GM21619 (cell line): ENCODE results near the gene NDFIP1.
A peak's percentile ranks its signal among the peaks of the same experiment; 100 is the strongest.

Experiments used
- ATAC-seq: cut with Tn5 transposase; IDR thresholded peaks from one replicate; pipeline ENCODE4 v1.9.1; 2021; ENCODE audit not compliant: unreplicated experiment

Gene NDFIP1

DNA sequence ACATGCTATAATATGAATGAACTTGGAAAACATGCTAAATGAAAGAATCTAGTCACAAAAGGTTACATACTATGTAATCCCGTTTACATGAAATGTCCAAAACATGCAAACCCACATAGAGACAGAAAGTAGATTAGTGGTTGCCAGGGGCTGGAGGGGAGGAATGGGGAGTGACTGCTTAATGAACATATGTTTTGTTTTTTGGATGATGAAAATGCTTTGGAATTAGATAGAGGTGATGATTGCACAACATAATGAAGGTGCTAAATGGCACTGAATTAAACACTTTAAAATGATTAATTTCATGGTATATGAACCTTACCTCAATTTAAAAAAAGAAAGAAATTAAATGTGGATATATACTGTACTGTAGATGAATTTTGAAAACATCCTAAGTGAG lies 17.6 kb upstream of the NDFIP1 start:
- no peak for ATAC-seq

DNA sequence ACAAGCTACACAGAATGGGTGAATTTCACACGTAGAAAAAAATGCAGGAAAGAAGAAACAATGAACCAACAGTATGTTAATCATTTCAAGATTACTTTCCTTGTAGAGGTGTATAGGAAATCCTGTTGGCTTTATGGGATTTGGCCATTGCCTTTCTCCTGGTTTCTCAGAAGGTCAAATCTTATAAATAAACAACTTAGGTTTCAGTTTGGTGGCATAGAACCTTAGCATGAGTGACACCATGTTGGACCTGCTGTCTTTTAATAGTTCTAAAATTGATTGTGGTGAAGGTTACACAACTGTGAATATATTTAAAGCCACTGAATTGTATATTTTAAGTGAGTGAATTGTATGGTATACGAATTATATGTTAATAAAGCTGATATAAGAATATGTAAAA lies 16.7 kb upstream of the NDFIP1 start:
- no peak for ATAC-seq

DNA sequence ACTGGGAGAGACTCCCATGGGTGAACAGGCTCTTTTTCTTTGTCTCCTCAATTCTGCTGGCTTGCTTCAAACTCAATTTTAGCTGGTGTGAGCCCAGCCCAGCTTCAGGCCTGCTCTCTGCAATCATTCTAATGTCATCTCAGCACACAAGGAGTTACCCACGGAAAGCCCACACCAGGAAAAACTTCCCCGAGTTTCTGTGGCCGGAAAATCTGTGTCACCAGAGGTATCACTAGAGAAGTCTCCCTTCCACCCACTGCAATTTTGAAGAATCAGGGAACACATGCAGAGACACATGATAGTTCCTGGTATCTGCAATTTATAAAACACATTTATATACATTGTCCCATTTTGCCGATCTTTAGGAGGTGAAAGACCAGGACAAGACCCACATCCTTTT lies 13.5 kb upstream of the NDFIP1 start:
- ATAC-seq: no peak

DNA sequence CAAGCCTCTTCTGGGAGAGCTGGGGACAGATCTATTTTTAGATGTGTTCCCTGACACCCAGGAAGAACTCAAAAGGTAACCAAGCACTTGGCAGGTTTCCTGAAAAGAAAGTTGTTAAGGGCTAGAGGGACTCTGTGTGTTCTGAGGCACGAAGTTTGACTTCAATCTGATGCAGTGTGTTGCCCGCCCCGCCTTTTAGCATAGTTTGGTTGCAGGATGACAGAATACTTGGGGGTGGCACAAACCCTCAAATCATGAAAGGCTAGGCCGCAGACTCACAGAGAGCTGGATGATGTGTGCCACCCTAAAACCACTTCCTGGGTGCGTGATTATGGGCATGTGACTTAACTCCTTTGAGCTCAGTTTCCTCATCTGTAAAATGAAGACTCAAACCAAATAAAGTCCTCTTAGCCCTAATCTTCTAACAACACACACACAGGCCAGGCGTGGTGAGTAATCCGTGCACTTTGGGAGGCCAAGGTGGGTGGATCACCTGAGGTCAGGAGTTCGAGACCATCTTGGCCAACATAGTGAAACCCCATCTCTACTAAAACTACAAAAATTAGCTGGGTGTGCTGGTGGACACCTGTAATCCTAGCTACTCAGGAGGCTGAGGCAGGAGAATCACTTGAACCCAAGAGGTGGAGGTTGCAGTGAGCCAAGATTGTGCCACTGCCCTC lies 12.8 kb upstream of the NDFIP1 start:
- ATAC-seq: no peak

DNA sequence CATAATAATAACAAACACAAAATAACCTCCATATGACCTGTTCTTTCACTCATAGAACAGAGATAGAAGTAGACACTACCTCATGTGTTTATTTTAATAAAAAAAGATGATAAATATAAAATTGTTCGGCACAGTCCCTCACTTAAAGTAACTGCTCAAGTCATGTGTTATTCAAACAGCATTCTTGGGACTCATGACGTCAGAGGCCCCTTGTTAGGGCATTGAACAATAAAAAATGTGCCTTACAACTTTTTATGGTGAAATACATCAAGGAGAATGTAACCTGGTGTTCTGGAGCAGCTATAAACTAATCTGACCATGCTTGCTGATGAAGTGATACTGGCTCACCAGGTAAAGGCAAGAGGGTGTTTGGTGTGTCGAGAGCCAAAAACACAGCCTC lies 12.2 kb upstream of the NDFIP1 start:
- no peak for ATAC-seq

DNA sequence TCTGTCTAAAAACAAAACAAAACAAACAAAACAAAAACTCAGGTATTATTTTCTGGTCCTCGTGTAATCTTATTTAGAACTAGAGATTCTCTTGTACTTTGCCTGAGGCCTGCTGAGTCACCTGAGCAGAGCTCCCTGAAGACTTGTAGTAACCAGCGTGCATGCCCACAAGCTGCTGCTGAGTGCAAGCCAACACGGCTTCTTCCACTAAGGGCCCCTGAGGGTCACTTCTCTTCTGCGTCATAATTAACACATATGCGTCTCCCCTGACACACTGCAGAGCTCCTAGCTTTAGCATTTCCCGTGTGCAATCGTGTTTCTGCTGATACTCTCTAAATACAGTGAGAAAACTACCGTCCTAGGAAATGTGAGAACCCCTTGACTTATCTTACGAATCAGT lies 10.9 kb upstream of the NDFIP1 start:
- no peak for ATAC-seq

DNA sequence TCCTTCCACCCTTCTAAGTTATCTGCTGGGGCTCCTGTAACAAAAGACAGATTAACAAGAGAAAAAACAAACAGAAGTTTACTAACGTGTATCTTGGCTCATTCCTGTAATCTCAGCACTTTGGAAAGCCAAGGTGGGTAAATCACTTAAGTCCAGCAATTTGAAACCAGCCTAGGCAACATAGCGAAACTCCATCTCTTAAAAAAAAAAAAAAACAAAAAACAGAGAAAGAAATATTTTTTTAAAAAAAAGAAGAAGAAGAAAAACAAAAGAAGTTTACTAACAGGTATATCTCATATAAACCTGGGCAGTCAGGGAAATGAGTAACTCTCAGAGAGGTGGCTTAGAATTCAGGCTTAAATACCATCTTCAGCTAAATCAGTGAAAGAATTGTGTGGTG lies 10.3 kb upstream of the NDFIP1 start:
- no peak for ATAC-seq

DNA sequence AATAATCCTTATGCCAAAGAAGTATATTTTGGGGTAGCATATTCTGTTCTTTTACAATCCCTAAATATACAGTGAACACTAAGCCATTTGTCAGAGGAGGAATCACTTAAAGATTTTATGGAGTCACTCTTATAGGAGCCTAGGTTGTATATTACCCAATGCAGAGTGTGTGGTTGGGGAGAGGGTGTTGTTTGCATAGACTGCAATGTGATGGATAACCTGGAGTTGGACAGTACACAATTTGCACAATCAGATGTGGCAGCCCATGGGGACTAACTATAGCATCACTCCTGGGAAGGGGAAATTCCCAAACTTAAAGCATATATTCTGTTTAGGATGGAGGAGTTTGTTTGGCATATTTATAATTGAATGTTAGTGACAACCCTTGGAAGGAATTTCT lies 9.6 kb upstream of the NDFIP1 start:
- ATAC-seq: no peak

DNA sequence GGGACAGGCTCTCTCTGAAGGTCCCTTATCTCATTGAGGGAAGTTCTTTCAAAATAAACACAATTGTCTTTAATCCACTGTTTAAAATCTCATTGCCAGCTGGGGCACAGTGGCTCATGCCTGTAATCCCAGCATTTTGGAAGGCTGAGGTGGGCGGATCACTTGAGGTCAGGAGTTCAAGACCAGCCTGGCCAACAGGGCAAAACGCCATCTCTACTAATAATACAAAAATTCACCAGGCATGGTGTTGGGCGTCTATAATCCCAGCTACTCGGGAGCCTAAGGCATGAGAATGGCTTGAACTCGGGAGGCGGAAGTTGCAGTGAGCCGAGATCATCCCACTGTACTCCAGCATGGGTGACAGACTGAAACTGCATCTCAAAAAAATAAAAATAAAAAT lies 8.3 kb upstream of the NDFIP1 start:
- ATAC-seq: no peak

DNA sequence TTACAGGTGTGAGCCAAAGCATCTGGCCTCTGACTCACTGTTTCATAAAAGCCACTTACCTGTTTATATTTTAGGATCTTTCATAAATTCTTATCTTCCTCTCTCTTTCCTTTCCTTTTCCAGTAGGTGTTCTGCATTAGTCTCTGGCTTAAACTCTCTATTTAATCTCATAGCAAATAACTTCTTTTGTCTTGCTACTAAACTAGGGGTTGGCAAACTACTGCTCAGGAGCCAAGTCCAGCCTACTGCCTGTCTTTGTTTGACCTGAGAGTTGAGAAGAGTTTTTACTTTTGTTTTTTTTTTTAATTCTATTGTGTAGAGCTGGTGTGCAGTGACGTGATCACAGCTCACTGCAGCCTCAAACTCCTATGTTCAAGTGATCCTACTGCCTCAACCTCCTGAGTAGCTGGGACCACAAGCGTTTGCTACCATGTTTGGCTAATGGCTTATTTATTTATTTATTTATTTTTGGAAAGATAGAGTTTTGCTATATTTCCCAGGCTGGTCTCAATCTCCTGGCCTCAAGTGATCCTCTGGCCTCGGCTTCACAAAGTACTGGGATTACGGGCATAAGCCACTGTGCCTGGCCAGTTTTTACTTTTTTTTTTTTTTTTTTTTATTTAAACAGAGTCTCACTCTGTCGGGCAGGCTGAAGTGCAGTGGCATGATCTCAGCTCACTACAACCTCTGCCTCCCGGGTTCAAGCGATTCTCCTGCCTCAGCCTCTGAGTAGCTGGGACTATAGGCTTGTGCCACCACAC lies 5.4 kb upstream of the NDFIP1 start:
- no peak for ATAC-seq

DNA sequence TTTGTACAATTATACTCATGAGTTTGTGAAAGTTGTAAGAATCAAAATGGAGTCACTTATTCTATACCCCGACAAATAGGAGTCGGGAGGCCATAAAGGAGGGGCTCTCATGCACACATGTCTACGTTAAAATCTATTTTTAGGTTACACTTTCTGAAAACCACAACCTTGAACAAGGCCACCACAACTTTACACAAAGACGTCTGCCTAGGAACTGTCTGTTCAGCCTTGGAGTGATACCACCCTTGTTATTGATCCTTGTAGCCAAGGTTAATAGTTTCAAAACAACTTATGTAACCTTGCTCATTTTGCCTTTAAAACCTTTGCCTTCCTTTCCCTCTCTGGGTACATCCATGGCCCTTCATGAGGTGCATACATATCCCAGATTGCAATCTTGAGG lies 4.1 kb upstream of the NDFIP1 start:
- no peak for ATAC-seq

DNA sequence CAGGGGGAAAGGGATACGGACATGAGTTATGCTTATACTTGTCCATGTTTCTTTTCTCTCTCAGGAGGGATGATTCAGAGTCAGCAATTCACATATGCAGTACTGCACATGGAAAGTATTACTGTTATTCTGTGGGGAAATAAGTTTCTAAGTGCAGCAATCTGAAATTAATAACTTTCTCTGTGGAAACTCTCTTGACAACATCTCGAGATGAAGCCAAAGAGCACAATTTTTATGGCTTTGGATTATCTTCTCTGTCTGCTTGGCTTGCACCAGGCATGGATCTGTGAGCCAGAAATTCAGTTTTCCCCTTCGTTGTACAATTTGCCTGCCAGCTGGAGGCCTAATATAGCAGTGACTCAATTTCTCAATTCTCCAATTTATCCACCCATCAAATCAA lies 2.5 kb upstream of the NDFIP1 start:
- ATAC-seq: no peak

DNA sequence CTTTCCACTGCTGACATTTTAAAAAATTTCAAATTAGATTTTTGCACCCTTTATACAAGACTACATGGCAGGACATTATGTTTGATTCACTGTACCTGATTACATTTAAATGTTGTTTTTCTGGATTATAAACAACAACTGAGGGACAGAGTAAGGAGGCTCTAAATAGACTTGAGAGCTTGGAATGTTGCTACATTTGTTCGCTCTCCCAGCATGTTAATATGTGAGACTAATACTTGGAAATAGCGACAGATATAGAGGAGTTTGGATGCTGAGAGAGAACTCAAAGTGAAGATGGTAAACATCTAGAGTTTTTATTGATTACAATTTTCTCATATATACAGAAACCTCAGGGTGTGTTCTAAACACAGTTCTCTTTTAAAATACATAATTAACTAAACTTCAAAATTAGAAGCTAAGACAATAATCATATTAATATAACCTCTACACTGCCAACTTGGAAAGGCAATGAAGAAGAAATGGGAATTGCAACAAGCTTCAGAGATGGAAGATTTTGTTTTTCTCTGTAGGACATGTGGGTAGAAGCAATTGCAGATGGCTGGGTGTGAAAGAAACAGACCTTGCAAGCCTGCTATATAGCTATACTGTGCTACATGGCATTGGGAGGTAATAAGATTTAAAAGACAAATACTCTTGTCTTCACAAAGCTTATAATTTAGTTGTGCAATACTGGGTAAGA lies 1.4 kb upstream of the NDFIP1 start:
- ATAC-seq: no peak

DNA sequence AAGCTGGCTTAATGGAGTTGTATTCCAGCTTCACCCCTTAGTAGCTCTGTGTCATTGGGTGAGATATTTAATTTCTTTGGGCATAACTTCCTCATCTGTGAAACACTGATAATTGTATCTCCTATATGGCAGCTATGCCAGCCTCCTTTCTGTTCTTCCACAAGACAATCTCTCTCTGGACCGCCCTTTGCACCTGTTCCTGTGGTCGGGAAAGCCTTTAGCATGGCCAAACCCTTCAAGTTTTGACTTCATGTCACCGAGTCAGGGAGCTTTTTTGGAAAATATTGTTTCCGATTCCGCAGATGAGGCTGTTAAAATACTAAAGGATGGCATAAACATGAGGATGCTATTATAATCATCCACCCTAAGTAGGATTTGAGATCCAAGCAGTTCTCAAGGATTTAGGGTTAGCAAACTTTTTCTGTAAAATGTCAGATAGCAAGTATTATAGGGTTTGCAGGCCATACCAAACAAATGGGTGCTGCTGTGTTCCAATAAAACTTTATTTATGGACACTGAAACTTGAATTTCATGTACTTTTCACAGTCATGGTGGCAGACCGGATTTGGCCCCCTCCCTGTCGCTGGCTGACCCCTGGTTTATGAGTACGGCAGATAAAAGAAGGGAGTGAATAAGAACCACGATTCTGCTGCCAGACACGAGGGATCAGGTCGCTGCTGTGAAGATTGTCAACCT lies 695 bp upstream of the NDFIP1 start:
- no peak for ATAC-seq

DNA sequence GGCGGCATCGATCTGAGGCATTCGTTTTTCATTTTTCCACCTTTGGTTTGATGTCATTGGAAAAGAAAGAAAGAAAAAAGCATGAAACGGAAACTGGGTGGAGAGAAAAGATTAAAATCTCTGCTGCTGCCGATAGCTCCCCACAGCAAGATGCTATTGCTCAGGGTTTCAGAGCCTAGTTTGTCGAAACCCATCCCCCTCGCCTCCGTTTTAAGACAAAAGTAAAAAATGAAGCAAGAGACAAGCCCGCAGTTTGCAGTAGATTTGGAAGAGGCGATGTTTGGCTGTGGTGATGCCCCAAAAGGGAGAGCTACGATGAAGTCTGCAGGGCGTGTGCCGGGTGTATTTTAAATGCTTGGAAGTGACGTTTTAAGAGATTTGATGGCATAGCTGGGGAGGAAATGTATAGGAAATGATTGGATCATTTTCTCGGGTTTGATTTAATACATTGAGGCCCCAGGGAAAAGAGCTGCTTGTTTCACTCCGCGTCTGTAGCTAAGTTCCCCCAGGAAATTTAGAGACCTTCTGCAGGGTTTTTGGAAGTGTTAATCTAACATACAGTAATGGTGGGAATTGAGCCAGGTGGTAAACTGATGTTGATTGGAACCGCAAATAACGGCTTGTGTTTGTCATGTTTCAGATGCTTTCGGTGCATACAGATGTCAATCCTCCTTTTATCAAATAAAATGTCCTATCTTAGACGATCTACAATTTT lies 909 bp downstream of the NDFIP1 start:
- ATAC-seq: peak; percentile 4

DNA sequence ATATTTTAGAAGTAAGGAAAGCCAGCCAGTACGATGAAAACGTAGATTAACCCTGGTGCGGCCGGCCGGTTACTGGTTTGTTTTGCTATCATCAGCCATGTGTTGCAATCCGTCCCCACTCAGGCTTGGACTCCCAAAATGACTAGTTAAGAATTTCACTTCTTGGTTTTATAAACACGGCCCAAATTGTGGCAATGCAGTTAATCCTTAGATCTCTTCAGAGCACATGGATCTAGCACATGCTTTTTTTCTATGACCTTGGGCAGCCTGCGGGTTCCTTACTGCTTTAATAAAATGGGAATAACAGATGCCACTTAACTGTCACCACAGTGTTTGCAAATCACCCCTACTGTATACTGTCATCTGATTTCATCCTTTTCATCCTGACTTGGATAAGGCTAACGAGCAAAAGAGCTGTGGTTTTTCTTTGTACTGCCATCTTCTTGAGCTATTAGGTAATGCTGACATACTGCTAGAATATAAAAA lies 1.5 kb downstream of the NDFIP1 start:
- no peak for ATAC-seq

DNA sequence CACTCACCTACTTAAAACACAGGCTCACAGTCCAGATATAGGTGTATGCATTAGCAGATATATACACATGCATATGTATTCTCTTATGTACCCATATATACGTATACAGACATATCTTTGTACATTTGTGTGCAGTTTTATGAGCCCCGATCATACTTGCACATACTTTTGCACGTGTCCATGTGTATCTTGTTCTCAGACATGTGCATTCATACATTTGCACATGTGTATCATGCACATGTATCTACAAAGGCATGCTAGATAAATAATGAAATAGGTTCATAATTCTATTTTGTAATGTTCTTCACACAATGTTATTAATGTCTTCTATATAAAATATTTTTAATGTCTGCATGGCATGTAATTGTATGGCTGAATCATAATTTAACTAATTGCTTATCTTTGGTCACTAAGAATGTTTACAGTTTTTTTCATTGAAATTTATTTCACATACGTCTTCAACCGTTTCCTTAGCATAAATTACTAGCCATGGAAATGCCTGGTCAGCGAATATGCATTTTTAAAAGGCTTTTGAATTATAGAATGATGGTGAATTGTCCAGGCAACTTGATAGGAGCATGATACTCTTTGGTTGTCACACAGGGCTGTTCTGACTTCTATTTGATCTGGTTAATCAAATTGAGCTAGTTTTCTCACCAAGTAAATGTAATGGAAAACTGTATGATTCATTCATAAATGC lies 2.6 kb downstream of the NDFIP1 start:
- ATAC-seq: no peak

DNA sequence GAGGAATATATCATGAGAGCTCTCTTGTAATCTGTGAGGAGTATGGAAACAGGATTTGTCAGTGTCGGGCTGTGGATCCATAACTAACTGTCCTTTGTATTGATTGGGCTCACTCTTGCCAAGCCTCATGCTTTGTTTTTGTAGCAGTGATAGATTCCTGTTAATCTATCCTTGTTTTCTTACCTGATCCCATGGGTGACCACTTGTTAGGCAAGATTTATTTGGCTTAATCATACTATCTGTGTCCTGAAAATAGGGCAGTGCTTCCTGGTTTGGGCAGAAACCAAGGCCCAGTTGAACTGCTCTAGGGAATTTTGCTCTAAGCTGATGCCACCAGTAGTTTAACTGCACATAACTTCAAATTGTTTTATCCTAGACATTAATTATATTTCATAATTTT lies 6.1 kb downstream of the NDFIP1 start:
- ATAC-seq: no peak

DNA sequence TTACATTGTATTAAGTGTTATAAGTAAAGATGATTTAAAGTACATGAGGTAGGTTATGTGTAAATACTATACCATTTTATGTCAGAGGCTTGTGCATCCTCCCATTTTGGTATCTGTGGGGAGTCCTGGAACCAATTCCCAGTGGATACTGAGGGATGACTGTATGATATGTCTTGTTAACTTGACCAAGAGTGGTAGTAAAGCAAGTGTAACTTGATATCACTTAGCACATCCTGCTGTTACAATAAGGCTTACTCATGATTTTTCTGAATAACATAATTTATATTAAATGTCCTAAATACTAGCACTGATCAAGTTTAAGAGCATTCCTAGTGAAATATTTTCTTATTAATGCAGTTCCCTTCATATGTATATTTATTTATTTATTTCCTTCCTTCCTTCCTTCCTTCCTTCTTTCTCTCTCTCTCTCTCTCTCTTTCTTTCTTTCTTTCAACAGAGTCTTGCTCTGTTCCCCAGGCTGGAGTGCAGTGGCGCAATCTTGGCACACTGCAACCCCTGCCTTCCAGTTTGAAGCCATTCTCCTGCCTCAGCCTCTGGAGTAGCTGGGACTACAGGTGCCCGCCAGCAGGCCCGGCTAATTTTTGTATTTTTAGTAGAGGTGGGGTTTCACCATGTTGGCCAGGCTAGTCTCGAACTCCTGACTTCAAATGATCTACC lies 7.5 kb downstream of the NDFIP1 start:
- no peak for ATAC-seq
